ENCODE measurements around the gene C1orf185.
"Not testable (repeated sequence)": the region's sequence is repeated elsewhere in the genome, so short reads cannot be mapped to it uniquely, and the experiment has no call there.

C1orf185 gene

GRCh38 chr1:51139474-51139873, 37.4 kb downstream of the C1orf185 start:
- peak; percentile 11 to 20 for DNase-seq

GRCh38 chr1:51147394-51147793, 45.4 kb downstream of the C1orf185 start:
- no peak for DNase-seq

GRCh38 chr1:51154776-51155175, 52.7 kb downstream of the C1orf185 start:
- DNase-seq, result no peak

- no peak for DNase-seq
These were observed 54.7 kb downstream of the C1orf185 start for GRCh38 chr1:51156752-51157151.

GRCh38 chr1:51157395-51157794, 55.4 kb downstream of the C1orf185 start:
- DNase-seq, result no peak

- no peak for DNase-seq
These were observed 56.2 kb downstream of the C1orf185 start for GRCh38 chr1:51158263-51158662.

- peak; percentile 6 to 23 for DNase-seq
These were observed 60.5 kb downstream of the C1orf185 start for GRCh38 chr1:51162560-51162959.

- no peak for DNase-seq
These were observed 63.5 kb downstream of the C1orf185 start for GRCh38 chr1:51165540-51165939.

GRCh38 chr1:51168266-51168845, 66.3 kb downstream of the C1orf185 start:
- DNase-seq, result no peak

GRCh38 chr1:51168936-51169335, 66.9 kb downstream of the C1orf185 start:
- no peak for DNase-seq

- no peak for DNase-seq
These were observed 68.3 kb downstream of the C1orf185 start for GRCh38 chr1:51170342-51170741.

GRCh38 chr1:51172811-51173210, 70.8 kb downstream of the C1orf185 start:
- DNase-seq, result peak in 1 of 2 experiments; percentile 14

- peak; percentile 31 to 56 for DNase-seq
These were observed 73.2 kb downstream of the C1orf185 start for GRCh38 chr1:51175278-51175677.

- not testable (repeated sequence) for DNase-seq
These were observed 76.0 kb downstream of the C1orf185 start for GRCh38 chr1:51177988-51178387.

- DNase-seq, result no peak
These were observed 86.2 kb downstream of the C1orf185 start for GRCh38 chr1:51188230-51188629.

- peak; percentile 75 to 82 for DNase-seq
These were observed 87.5 kb downstream of the C1orf185 start for GRCh38 chr1:51189421-51190073.

GRCh38 chr1:51190961-51191360, 88.9 kb downstream of the C1orf185 start:
- peak; percentile 26 to 60 for DNase-seq

- peak; percentile 79 to 80 for DNase-seq
These were observed 90.3 kb downstream of the C1orf185 start for GRCh38 chr1:51192213-51192843.

- DNase-seq, result no peak
These were observed 91.5 kb downstream of the C1orf185 start for GRCh38 chr1:51193564-51193963.
